ENCODE measurements around the gene TEX11.
"Not testable (repeated sequence)": the region's sequence is repeated elsewhere in the genome, so short reads cannot be mapped to it uniquely, and the experiment has no call there.

TEX11 gene

GRCh38 chrX:70587158-70587557, 321.4 kb downstream of the TEX11 start:
- not testable (repeated sequence) for DNase-seq (ENCODE audit: low spot score)

DNA sequence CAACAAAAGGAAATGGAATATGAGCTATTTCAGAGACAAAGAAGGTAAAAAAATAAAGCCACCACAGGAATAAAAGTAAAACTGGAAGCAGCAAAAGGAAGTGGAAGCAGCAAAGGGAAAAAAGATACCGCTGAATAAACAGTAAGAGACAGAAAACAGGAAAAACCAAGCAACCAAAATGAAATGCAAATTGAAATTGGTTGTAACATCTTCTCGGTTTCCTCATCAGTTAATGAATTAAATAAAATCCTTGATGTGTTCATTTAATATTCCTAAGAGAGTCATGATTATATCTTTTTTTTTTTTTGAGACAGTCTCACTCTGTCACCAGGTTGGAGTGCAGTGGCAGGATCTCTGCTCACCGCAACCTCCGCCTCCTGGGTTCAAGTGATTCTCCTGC, 331.1 kb downstream of the TEX11 start:
- no peak for DNase-seq (ENCODE audit: low spot score)

- not testable (repeated sequence) for DNase-seq (ENCODE audit: low spot score)
These were observed 338.5 kb downstream of the TEX11 start for GRCh38 chrX:70569922-70570576.

DNA sequence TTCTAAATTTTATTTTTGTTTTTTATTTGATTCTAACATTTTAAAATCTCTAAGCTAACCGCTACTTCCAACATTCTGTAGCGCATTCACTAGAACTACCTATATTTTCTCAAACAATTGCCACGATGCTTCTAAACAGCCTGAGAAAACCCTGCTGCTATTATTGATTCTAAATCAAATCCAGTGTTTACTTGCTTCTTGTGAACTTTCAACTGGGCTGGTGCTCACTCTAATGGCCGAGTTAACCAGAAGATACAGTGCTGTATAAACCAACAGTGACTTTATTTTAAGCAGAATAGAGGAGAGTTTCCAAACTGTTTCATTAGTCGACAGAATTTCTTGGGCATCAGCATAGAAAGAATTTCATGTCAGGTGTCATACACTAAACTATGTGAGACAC, 353.6 kb downstream of the TEX11 start:
- DNase-seq (ENCODE audit: low spot score) = no peak

GRCh38 chrX:70554523-70554922, 354.0 kb downstream of the TEX11 start:
- no peak for DNase-seq (ENCODE audit: low spot score)

DNA sequence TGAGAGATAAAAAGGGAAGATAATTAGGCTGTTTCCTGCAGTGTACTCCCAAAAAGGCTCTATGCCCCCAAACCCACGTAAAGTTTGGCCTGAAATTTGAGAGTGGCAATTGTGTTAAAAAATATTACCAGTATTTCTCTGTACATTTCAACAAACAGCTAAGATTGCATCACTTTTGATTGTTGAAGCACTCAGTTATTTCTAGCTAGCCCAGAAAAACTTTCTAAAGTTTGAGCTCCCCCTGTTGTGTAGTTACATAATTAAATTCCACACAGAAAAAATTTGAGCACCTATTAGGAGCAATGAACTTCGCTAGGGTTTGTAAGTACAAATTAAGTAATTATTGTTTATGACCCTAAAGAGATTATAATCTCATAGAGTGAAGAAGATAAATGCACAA, 354.4 kb downstream of the TEX11 start:
- DNase-seq (ENCODE audit: low spot score) = peak; percentile 7

- DNase-seq (ENCODE audit: low spot score) = no peak
These were observed 355.0 kb downstream of the TEX11 start for GRCh38 chrX:70553516-70553915.

DNA sequence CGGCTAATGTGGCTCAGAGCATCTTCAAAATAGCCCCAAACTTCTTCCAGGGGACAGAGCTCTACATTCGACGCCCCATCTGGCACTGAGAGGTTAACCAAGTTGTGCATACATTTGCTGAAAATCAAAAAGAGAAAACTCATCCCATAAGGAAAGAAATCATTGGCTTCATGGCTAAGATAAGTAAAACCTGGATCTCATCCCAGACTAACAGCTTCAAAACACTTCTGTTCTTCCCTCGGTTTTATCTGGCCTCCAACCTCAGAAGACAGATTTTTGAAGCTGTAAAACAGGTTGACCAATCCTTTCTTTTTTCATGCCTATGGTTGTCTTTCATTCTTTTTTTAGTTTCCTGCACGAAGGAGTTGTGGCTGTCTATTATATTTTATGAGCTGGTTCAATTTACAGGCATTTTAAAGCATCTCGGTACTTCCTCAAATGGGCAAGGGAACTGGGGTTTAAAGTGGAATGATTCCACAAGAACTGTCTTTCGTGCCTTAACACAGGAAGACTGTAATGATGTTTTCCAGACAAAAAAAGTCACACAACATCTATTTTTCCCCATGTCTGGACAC, 356.3 kb downstream of the TEX11 start:
- DNase-seq (ENCODE audit: low spot score) = no peak

- DNase-seq (ENCODE audit: low spot score) = no peak
These were observed 359.1 kb downstream of the TEX11 start for GRCh38 chrX:70549429-70549828.

DNA sequence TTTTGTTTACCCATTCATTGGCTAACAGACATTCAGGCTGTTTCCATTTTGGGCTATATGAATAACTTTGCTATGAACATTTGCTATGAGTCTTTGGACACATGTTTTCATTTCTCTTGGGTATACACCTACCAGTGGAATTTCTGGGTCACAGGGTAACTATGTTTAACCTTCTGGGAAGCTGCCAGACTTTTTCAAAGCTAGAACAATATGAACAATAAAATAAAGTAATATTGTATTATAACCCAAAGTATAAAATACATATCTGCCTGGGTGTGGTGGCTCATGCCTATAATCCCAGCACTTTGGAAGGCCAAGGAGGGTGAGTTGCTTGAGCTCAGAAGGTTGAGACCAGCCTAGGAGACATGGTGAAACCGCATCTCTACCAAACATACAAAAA, 373.3 kb downstream of the TEX11 start:
- DNase-seq (ENCODE audit: low spot score) = no peak

DNA sequence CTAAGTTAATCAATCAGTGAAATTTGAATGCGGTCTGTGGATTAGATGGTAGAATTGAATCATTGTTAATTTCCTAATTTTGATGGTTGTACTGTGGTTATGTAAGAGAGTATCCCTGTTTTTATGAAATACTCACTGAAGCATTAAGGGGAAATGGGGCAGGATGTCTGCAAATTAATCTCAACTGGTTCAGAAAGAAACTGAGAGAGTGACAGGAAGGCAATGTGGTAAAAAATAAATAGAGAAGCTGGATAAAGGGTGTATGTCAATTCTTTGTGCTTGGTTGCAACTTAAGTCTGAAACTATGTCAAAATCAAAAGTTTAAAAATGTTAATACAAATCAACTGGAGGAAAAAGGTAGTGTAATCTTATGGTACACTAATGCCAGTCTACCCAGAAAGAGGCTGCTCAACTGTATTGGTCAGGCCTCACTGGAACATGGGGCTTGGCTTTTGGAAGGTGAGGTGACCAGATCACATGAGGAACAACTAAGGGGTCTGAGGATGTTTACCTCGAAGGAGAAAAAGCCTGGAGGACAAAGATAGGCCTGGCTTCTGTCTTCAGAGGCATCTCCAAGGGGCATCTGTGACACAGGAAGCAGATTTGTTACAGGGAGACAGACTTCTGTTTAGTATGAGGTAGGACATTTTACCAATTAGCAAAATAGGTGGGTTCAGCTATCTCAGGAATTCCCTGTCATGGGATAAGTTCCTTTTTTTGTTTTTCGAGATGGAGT, 380.7 kb downstream of the TEX11 start:
- DNase-seq (ENCODE audit: low spot score) = no peak

DNA sequence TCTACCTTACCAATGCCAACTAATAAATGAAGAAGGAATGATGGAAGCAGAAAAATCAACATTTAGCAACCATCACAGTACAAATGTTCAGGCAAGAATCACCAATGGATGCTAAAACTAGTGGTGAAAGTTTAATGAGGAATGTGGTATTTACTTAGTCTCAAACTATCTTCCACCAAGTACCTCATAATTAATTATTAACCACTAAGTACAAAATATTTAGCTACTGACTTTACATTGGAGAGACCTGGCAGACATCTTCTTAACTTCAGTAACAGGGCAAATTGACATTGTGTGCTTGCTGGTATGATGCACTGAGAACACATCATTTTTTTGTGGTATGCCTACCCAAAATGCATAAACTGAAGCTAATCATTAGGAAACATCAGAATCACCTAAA, 381.5 kb downstream of the TEX11 start:
- peak; percentile 44 for DNase-seq (ENCODE audit: low spot score)

- no peak for DNase-seq (ENCODE audit: low spot score)
These were observed 382.8 kb downstream of the TEX11 start for GRCh38 chrX:70525733-70526132.

- DNase-seq (ENCODE audit: low spot score) = not testable (repeated sequence)
These were observed 392.8 kb downstream of the TEX11 start for GRCh38 chrX:70515692-70516091.

- not testable (repeated sequence) for DNase-seq (ENCODE audit: low spot score)
These were observed 393.2 kb downstream of the TEX11 start for GRCh38 chrX:70515270-70515669.

- peak; percentile 26 for DNase-seq (ENCODE audit: low spot score)
These were observed 399.4 kb downstream of the TEX11 start for GRCh38 chrX:70509078-70509477.

GRCh38 chrX:70508296-70508911, 400.1 kb downstream of the TEX11 start:
- DNase-seq (ENCODE audit: low spot score) = peak; percentile 22

DNA sequence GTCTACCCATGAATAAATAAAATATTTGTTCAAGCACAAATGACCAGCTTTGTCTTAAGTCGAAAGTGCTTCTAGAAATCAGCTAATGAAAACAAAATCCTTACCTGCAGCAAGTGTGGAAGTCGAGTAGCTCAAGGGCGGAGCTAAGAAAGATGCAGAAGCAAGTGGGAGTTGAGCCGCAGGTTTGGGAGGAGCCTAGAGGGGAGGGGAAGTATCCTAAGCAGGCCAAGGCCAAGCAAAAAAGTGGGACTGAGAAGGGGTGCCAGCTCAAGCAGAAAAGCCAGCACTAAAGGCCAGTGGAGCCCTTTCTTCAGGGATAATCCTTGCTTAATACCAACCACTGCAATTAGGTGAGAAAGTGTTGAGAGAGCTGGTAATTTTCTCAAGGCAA, 403.1 kb downstream of the TEX11 start:
- no peak for DNase-seq (ENCODE audit: low spot score)

DNA sequence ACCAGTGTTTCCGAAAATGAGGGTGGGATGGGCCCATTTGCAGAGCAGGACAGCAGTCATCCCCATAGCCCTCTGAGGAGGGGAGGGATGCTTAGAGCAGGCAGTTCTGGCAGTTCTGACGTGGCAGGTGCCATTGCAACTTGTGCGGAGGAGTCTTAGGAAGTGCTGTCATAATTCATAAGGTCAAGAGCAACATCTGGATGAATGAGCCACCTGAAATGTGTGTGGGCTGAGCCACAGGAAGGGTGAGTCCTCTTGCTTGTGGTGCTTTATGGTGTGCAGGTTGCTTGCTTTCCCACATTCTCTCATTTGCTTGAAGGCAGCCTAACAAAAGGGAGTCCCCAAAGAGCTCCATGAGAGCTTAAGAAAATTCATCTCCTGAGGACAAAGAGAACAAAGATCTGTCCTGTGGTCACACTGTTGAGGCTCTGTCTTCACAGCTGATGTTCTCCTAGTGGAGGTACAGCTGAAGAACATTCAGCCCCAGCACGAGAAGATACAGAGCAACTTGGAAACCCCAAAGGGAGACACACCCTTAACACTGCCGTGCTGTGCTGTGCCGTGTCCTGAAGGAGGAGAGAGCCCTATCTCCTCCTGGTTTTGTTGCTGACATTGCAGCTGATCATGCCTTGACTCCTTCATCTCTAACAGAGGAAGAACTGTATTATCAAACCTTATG, 403.6 kb downstream of the TEX11 start:
- DNase-seq (ENCODE audit: low spot score) = no peak

DNA sequence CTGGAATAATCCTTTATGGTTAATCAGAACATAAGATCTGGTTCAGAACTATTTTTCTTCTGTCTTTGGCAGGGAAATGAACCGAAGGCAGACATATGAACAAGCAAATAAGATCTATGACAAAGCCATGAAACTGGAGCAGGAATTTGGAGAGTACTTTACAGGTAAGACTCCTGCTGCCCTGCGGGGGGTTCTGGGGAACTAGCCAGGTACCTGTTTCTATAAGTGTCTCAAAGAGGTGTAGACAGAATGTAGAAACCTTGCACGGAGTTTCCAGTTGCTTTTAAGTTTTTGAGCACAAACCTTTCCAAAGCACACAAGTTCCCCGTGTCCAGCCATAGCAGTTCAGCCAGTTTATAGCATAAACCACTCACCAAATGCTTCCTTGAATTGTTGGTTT, 407.7 kb downstream of the TEX11 start:
- no peak for DNase-seq (ENCODE audit: low spot score)

- DNase-seq (ENCODE audit: low spot score) = no peak
These were observed 410.4 kb downstream of the TEX11 start for GRCh38 chrX:70498129-70498528.

- DNase-seq (ENCODE audit: low spot score) = no peak
These were observed 411.5 kb downstream of the TEX11 start for GRCh38 chrX:70497026-70497425.
